Liver (tissue), 9 donors: ENCODE results near the gene FZD4. TPM values are rescaled to one million over a fixed set of nuclear protein-coding genes. Genes with fewer than 3 reads are reported as not detected.

Experiments used
- DNase-seq: peaks from one replicate; pipeline ENCODE4 v3.0.0-alpha.2; 2017; ENCODE audit warnings: low spot score
- H3K27ac ChIP-seq, 2 donors: one replicate each; pipeline ENCODE4 v1.7.0; 2013; ENCODE audit warnings: inconsistent platforms in 2 of 2, low read length in 2 of 2, control low read depth in 1 of 2, low read depth in 1 of 2, mild to moderate bottlenecking in 1 of 2
- H3K27me3 ChIP-seq, 4 donors: one replicate each; pipeline versions ENCODE4 v1.6.1 to v1.7.0; 2013; ENCODE audit warnings: low read length in 3 of 4, inconsistent platforms in 1 of 4, mild to moderate bottlenecking in 1 of 4, moderate library complexity in 1 of 4; ENCODE audit not compliant: control insufficient read depth in 4 of 4, insufficient read depth in 4 of 4
- H3K36me3 ChIP-seq, 4 donors: one replicate each; pipeline versions ENCODE4 v1.6.1 to v1.7.0; 2013; ENCODE audit warnings: low read length in 3 of 4, mild to moderate bottlenecking in 3 of 4, low read depth in 1 of 4, moderate library complexity in 1 of 4; ENCODE audit not compliant: control insufficient read depth in 4 of 4, insufficient read depth in 3 of 4
- H3K4me1 ChIP-seq, 4 donors: one replicate each; pipeline versions ENCODE4 v1.6.1 to v1.7.0; 2013; ENCODE audit warnings: low read length in 3 of 4, mild to moderate bottlenecking in 3 of 4, moderate library complexity in 1 of 4; ENCODE audit not compliant: control insufficient read depth in 4 of 4, insufficient read depth in 4 of 4
- H3K4me3 ChIP-seq, 3 donors: one replicate each; pipeline versions ENCODE4 v1.6.1 to v1.7.0; 2013; ENCODE audit warnings: low read length in 3 of 3, control low read depth in 1 of 3, low read depth in 1 of 3, mild to moderate bottlenecking in 1 of 3
- H3K9ac ChIP-seq, 2 donors: one replicate each; pipeline ENCODE4 v1.7.0; 2013; ENCODE audit warnings: low read length in 2 of 2, mild to moderate bottlenecking in 2 of 2, moderate library complexity in 2 of 2, control low read depth in 1 of 2, low read depth in 1 of 2
- H3K9me3 ChIP-seq, 4 donors: one replicate each; pipeline versions ENCODE4 v1.6.1 to v1.7.0; 2013; ENCODE audit warnings: low read length in 3 of 4; ENCODE audit not compliant: control insufficient read depth in 4 of 4
- ATF3 ChIP-seq: IDR thresholded peaks from 2 replicates; pipeline ENCODE4 v1.6.1; 2016; ENCODE audit warnings: antibody characterized with exemption
- CTCF ChIP-seq: fragments of 150-350 bp; IDR thresholded peaks from 2 replicates; pipeline ENCODE4 v1.5.1; 2017; ENCODE audit warnings: improper control_type of control experiment, low read depth, low read length; ENCODE audit not compliant: missing input control
- EGR1 ChIP-seq, 2 donors: IDR thresholded peaks; 2 replicates each; pipeline ENCODE4 v1.6.1; 2016 to 2018; ENCODE audit warnings: antibody characterized with exemption in 2 of 2, low read depth in 2 of 2
- FOXA1 ChIP-seq: IDR thresholded peaks from 2 replicates; pipeline ENCODE4 v1.6.1; 2016; ENCODE audit warnings: antibody characterized with exemption
- FOXA2 ChIP-seq: IDR thresholded peaks from 2 replicates; pipeline ENCODE4 v1.6.1; 2016; ENCODE audit warnings: antibody characterized with exemption
- GABPA ChIP-seq, 2 donors: IDR thresholded peaks in 1 of 2; conservative IDR thresholded peaks in 1 of 2; 2 replicates each; pipeline ENCODE4 v1.6.1; 2016; ENCODE audit warnings: antibody characterized with exemption in 2 of 2, mild to moderate bottlenecking in 1 of 2, moderate library complexity in 1 of 2
- HNF4G ChIP-seq: IDR thresholded peaks from 2 replicates; pipeline ENCODE4 v1.6.1; 2016; ENCODE audit warnings: antibody characterized with exemption
- JUND ChIP-seq, 2 donors: IDR thresholded peaks; 2 replicates each; pipeline ENCODE4 v1.6.1; 2016; ENCODE audit warnings: antibody characterized with exemption in 2 of 2
- NR2F2 ChIP-seq: IDR thresholded peaks from 2 replicates; pipeline ENCODE4 v1.6.1; 2016; ENCODE audit warnings: antibody characterized with exemption
- RAD21 ChIP-seq, 2 donors: IDR thresholded peaks; 2 replicates each; pipeline ENCODE4 v1.6.1; 2016; ENCODE audit warnings: antibody characterized with exemption in 2 of 2, mild to moderate bottlenecking in 2 of 2
- REST ChIP-seq: IDR thresholded peaks from 2 replicates; pipeline ENCODE4 v1.6.1; 2016; ENCODE audit warnings: antibody characterized with exemption, mild to moderate bottlenecking
- SP1 ChIP-seq: IDR thresholded peaks from 2 replicates; pipeline ENCODE4 v1.6.1; 2018; ENCODE audit warnings: antibody characterized with exemption, mild to moderate bottlenecking
- YY1 ChIP-seq: IDR thresholded peaks from 2 replicates; pipeline ENCODE4 v1.6.1; 2016; ENCODE audit warnings: antibody characterized with exemption, mild to moderate bottlenecking
- ZBTB33 ChIP-seq: IDR thresholded peaks from 2 replicates; pipeline ENCODE4 v1.6.1; 2016; ENCODE audit warnings: antibody characterized with exemption
- WGBS: extraction: QIAGEN DNeasy Blood & Tissue Kit; methylation state at CpG from one replicate; pipeline ENCODE4 v1.1.7; 2013; 5-methylcytosine and 5-hydroxymethylcytosine counted together
- polyA plus RNA-seq, 2 donors: library from polyadenylated mRNA; stranded (reverse) in 1 of 2; unstranded in 1 of 2; fragments of 200-250 nt in 1 of 2; fragments of >200 nt in 1 of 2; fragmentation: Nextera tagmentation in 1 of 2; extraction: Ambion mirVana in 1 of 2; gene quantifications; one replicate each; pipeline versions ENCODE4 v1.2.1 to v1.2.3, GENCODE V29; 2013 to 2015
- total RNA-seq, 2 donors: library from RNA; depleted of rRNA; stranded (reverse); fragments of >200 nt; gene quantifications; one replicate each; pipeline ENCODE4 v1.2.3, GENCODE V29; 2014
- donor health status: healthy.
- donor health status: healthy.
- donor health status: healthy.
- donor health status: healthy.
- donor health status: healthy.

Gene FZD4
- total and polyA plus RNA-seq, 4 donors, result 4.9 to 23.7 (median 8.2) TPM

- TF ChIP-seq ATF3 (no peak), JUND (IDR thresholded peaks at IDR 0.05) (no peak), RAD21 (IDR thresholded peaks at IDR 0.05) (no peak), YY1 (no peak), NR2F2 (no peak)
These were observed 49.0 kb downstream of the FZD4 start (continued) for GRCh38 chr11:86906198-86906597.

- Histone ChIP-seq H3K9me3 (no peaks in the 10 kb centered on the region), H3K27me3 (no peaks in the 10 kb centered on the region), H3K36me3 (no peaks in the 10 kb centered on the region), H3K9ac (no peak overlapping the region), H3K4me3 (no peak overlapping the region), H3K27ac (no peak overlapping the region), H3K4me1 (no peaks in the 10 kb centered on the region)
- 94% methylated on average over 3 of the region's 3 CpGs for WGBS
- no peak for DNase-seq
- no peak for TF ChIP-seq FOXA1
- TF ChIP-seq RAD21 (IDR thresholded peaks at IDR 0.05), result no peak
- no peak for TF ChIP-seq JUND (IDR thresholded peaks at IDR 0.05)
- no peak for TF ChIP-seq FOXA2
- no peak for TF ChIP-seq GABPA (IDR thresholded peaks at IDR 0.05 in 1 of 2, conservative IDR thresholded peaks at IDR 0.05 in 1 of 2)
These were observed 49.9 kb downstream of the FZD4 start for GRCh38 chr11:86905252-86905651.

- no peak for DNase-seq
- WGBS, result 86% methylated on average over 2 of the region's 2 CpGs
- TF ChIP-seq SP1 (no peak), HNF4G (no peak), JUND (IDR thresholded peaks at IDR 0.05) (no peak), CTCF (no peak), FOXA2 (no peak), ZBTB33 (no peak), ATF3 (no peak), FOXA1 (no peak), REST (no peak), GABPA (IDR thresholded peaks at IDR 0.05 in 1 of 2, conservative IDR thresholded peaks at IDR 0.05 in 1 of 2) (no peak), EGR1 (IDR thresholded peaks at IDR 0.05; ENCODE audit: low read depth in 2 of 2) (no peak)
These were observed 51.2 kb downstream of the FZD4 start for GRCh38 chr11:86904001-86904400.

More at GRCh38 chr11:86904001-86904400, 51.2 kb downstream of the FZD4 start:
- no peaks in the 10 kb centered on the region for H3K9me3 ChIP-seq
- no peak overlapping the region for H3K27ac ChIP-seq
- no peaks in the 10 kb centered on the region for H3K27me3 ChIP-seq
- no peaks in the 10 kb centered on the region for H3K4me1 ChIP-seq
- no peak overlapping the region for H3K4me3 ChIP-seq
- no peaks in the 10 kb centered on the region for H3K36me3 ChIP-seq
- H3K9ac ChIP-seq, result no peak overlapping the region
